ENCODE results near the gene PIGM. TPM values are rescaled to one million over a fixed set of nuclear protein-coding genes. Genes with fewer than 3 reads are reported as not detected.

Gene PIGM
- total and polyA plus RNA-seq, 2 of the 13 experiments (the other 11 are each of a cell fraction or from before 2014, with no cell fraction given): 3.4 to 4.6 TPM

DNA sequence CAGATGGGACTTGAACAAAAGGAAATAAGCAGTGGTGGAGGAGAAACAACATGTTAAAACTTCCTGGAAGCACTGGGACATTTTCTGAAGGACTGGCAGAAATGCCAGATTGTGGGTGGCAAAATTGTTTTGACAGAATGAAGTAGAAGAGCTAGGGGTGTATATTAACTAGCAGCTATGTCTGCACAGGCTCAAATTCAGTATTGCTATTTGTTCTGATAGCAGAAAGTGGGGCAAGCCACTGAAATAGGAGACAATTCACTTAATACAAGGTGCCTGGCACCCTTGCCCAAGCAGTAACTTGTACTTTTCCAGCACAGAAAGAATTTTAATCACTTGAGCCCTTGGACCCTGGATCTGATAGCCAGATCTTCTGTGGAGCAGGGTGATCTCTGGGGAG lies 11.8 kb upstream of the PIGM start:
- no peaks in the 10 kb centered on the region for H3K27me3 ChIP-seq (ENCODE audit: control insufficient read depth in 1 of 2, insufficient read depth in 2 of 2, low read length in 2 of 2)
- H3K27ac ChIP-seq (ENCODE audit: extremely low read length, insufficient read depth, low read length): no peak overlapping the region
- no peak overlapping the region for H3K4me3 ChIP-seq (replicated peaks in 1 of 3; ENCODE audit: insufficient read depth in 1 of 3, low read depth in 2 of 3, low read length in 3 of 3)
- no peaks in the 10 kb centered on the region for H4K20me1 ChIP-seq (ENCODE audit: insufficient read depth, low read length)
- ChIA-PET POLR2A (no interaction called here), CTCF (ENCODE audit: low intra/inter-chr PET ratio, low total read pairs) (no interaction called here)
- peaks cover 10 to 18% of the 10 kb centered on the region in 2 experiments; a peak in 4 of 5 replicates for H3K36me3 ChIP-seq (replicated peaks in 1 of 2; ENCODE audit: control insufficient read depth in 1 of 2, insufficient read depth in 2 of 2, low read length in 2 of 2)
- no peak overlapping the region for H3K4me2 ChIP-seq (ENCODE audit: low read depth, low read length)
- peaks cover 52% of the 10 kb centered on the region for H3K4me1 ChIP-seq (ENCODE audit: insufficient read depth, low read length)
- intact Hi-C loops (cut with micrococcal nuclease; ENCODE audit: unreplicated experiment) (no loop called here), in situ Hi-C loops (cut with HindIII; ENCODE audit: extremely low pct_ligation_motif_present, low pct_unique_long_range_greater_than_20kb) (no loop called here)
- no peaks in the 10 kb centered on the region for H3K9me3 ChIP-seq (ENCODE audit: low read length)
- H3K79me2 ChIP-seq (ENCODE audit: insufficient read depth, low read length): no peaks in the 10 kb centered on the region
- no peak for ATAC-seq
- H2AFZ ChIP-seq (ENCODE audit: low read length): no peak overlapping the region
- no peak for DNase-seq (ENCODE audit: low spot score)
- FAIRE-seq: no peak
- no TSS peak for BruUV-seq (replicated peaks)
- no peak overlapping the region for H3K9ac ChIP-seq (ENCODE audit: insufficient read depth, low read depth, low read length)
- TF ChIP-seq, protein P1, sequence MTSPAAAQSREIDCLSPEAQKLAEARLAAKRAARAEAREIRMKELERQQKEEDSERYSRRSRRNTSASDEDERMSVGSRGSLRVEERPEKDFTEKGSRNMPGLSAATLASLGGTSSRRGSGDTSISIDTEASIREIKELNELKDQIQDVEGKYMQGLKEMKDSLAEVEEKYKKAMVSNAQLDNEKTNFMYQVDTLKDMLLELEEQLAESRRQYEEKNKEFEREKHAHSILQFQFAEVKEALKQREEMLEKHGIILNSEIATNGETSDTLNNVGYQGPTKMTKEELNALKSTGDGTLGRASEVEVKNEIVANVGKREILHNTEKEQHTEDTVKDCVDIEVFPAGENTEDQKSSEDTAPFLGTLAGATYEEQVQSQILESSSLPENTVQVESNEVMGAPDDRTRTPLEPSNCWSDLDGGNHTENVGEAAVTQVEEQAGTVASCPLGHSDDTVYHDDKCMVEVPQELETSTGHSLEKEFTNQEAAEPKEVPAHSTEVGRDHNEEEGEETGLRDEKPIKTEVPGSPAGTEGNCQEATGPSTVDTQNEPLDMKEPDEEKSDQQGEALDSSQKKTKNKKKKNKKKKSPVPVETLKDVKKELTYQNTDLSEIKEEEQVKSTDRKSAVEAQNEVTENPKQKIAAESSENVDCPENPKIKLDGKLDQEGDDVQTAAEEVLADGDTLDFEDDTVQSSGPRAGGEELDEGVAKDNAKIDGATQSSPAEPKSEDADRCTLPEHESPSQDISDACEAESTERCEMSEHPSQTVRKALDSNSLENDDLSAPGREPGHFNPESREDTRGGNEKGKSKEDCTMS (CRISPR knock-in tag; conservative IDR thresholded peaks at IDR 0.05): no peak
- TF ChIP-seq ZNF562 (CRISPR knock-in tag; IDR thresholded peaks at IDR 0.05; ENCODE audit: borderline replicate concordance) (no peak), ZNF619 (CRISPR knock-in tag; IDR thresholded peaks at IDR 0.05) (no peak), ZNF589 (CRISPR knock-in tag; conservative IDR thresholded peaks at IDR 0.05) (no peak), NFE2L2 (IDR thresholded peaks at IDR 0.05; ENCODE audit: low read length) (no peak), PAX8 (CRISPR knock-in tag; IDR thresholded peaks at IDR 0.05; ENCODE audit: borderline replicate concordance) (no peak), ZFYVE20 (CRISPR knock-in tag; IDR thresholded peaks at IDR 0.05; ENCODE audit: borderline replicate concordance, low read depth) (no peak), ZNF780A (CRISPR knock-in tag; IDR thresholded peaks at IDR 0.05) (no peak), RBM22 (optimal IDR thresholded peaks at IDR 0.05; ENCODE audit: low read length) (no peak), FOXO1 (CRISPR knock-in tag; IDR thresholded peaks at IDR 0.05) (no peak), TARDBP (CRISPR knock-in tag; IDR thresholded peaks at IDR 0.05) (no peak)
- TF ChIP-seq, protein P2, sequence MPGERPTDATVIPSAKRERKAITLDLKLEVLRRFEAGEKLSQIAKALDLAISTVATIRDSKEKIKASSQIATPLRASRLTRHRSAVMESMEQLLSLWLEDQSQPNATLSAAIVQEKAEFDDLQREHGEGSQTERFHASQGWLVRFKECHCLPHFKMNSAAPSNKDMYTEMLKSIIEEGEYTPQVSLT (CRISPR knock-in tag; IDR thresholded peaks at IDR 0.05; ENCODE audit: borderline replicate concordance, low read depth): no peak
- TF ChIP-seq, protein P3, sequence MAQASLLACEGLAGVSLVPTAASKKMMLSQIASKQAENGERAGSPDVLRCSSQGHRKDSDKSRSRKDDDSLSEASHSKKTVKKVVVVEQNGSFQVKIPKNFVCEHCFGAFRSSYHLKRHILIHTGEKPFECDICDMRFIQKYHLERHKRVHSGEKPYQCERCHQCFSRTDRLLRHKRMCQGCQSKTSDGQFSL (CRISPR knock-in tag; IDR thresholded peaks at IDR 0.05): no peak
- TF ChIP-seq, protein P4, sequence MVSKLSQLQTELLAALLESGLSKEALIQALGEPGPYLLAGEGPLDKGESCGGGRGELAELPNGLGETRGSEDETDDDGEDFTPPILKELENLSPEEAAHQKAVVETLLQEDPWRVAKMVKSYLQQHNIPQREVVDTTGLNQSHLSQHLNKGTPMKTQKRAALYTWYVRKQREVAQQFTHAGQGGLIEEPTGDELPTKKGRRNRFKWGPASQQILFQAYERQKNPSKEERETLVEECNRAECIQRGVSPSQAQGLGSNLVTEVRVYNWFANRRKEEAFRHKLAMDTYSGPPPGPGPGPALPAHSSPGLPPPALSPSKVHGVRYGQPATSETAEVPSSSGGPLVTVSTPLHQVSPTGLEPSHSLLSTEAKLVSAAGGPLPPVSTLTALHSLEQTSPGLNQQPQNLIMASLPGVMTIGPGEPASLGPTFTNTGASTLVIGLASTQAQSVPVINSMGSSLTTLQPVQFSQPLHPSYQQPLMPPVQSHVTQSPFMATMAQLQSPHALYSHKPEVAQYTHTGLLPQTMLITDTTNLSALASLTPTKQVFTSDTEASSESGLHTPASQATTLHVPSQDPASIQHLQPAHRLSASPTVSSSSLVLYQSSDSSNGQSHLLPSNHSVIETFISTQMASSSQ (IDR thresholded peaks at IDR 0.05; ENCODE audit: low read depth): no peak
- TF ChIP-seq, protein P4 (CRISPR knock-in tag; IDR thresholded peaks at IDR 0.05; ENCODE audit: borderline replicate concordance): no peak
- TF ChIP-seq, protein P5, sequence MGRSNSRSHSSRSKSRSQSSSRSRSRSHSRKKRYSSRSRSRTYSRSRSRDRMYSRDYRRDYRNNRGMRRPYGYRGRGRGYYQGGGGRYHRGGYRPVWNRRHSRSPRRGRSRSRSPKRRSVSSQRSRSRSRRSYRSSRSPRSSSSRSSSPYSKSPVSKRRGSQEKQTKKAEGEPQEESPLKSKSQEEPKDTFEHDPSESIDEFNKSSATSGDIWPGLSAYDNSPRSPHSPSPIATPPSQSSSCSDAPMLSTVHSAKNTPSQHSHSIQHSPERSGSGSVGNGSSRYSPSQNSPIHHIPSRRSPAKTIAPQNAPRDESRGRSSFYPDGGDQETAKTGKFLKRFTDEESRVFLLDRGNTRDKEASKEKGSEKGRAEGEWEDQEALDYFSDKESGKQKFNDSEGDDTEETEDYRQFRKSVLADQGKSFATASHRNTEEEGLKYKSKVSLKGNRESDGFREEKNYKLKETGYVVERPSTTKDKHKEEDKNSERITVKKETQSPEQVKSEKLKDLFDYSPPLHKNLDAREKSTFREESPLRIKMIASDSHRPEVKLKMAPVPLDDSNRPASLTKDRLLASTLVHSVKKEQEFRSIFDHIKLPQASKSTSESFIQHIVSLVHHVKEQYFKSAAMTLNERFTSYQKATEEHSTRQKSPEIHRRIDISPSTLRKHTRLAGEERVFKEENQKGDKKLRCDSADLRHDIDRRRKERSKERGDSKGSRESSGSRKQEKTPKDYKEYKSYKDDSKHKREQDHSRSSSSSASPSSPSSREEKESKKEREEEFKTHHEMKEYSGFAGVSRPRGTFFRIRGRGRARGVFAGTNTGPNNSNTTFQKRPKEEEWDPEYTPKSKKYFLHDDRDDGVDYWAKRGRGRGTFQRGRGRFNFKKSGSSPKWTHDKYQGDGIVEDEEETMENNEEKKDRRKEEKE (IDR thresholded peaks at IDR 0.05): no peak
